K562 (cell line): ENCODE results near the gene LCLAT1. TPM values are rescaled to one million over a fixed set of nuclear protein-coding genes. Genes with fewer than 3 reads are reported as not detected.

Experiments
- ATAC-seq: fragments of 200-7000 bp; cut with Tn5 transposase; 3 replicates; pipeline ENCODE4 v1.9.1; 2020; ENCODE audit warnings: moderate library complexity
- BruUV-seq: library from RNA; stranded (reverse); fragments of 400-500 nt; replicated peaks from 2 replicates; lab custom pipeline; 2021; lab: Mats Ljungman, UMichigan
- CTCF ChIA-PET: fragments of 300-600 bp; formaldehyde crosslinking; extraction: SDS; loops from one replicate; lab custom pipeline; 2021; ENCODE audit warnings: low intra/inter-chr PET ratio; lab: Yijun Ruan, JAX
- POLR2A ChIA-PET: fragments of 300-600, 350-650 bp; sonication (Branson Sonifier 250); formaldehyde crosslinking; extraction: SDS; loops from one replicate; lab custom pipeline; 2021; ENCODE audit warnings: antibody characterized with exemption, inconsistent platforms; lab: Yijun Ruan, JAX
- DNase-seq, 4 experiments: peaks; one replicate each; pipeline versions ENCODE4 v3.0.0 to v3.0.0-alpha.2; 2011 to 2018; ENCODE audit warnings: low spot score in 3 of 4, mixed read lengths in 3 of 4; ENCODE audit errors: extremely low read depth in 1 of 4
- FAIRE-seq: peaks from 2 replicates; lab custom pipeline; 2011; peaks lifted over from hg19 to GRCh38; lab: Jason Lieb, UNC
- H2AFZ ChIP-seq: 2 replicates; pipeline ENCODE4 v1.6.0; 2011; ENCODE audit warnings: low read depth, low read length, control low read depth, inconsistent platforms
- H3K27ac ChIP-seq: fragments of 200-600 bp; 3 replicates; pipeline ENCODE4 v1.8.0; 2011; ENCODE audit warnings: low read depth, mild to moderate bottlenecking, control low read depth, inconsistent platforms, low read length, moderate library complexity, mixed read lengths; ENCODE audit errors: extremely low read depth
- H3K27me3 ChIP-seq, 2 experiments: fragments of 300-600 bp in 1 of 2; 2 replicates in 1 of 2; 3 replicates in 1 of 2; pipeline versions ENCODE4 v1.6.0 to v1.8.0; 2011; ENCODE audit warnings: inconsistent platforms in 2 of 2, low read length in 2 of 2, mild to moderate bottlenecking in 1 of 2, mixed read lengths in 1 of 2, moderate library complexity in 1 of 2; ENCODE audit not compliant: control insufficient read depth in 2 of 2, insufficient read depth in 2 of 2
- H3K36me3 ChIP-seq: fragments of 300-600 bp; 3 replicates; pipeline ENCODE4 v1.8.0; 2011; ENCODE audit warnings: mild to moderate bottlenecking, low read length, inconsistent platforms; ENCODE audit not compliant: control insufficient read depth, insufficient read depth
- H3K4me1 ChIP-seq, 2 experiments: fragments of 200-600 bp in 1 of 2; replicated peaks in 1 of 2; 2 replicates in 1 of 2; 3 replicates in 1 of 2; pipeline versions ENCODE4 v1.5.1 to v1.8.0; 2011; ENCODE audit warnings: inconsistent platforms in 2 of 2, low read length in 2 of 2, mild to moderate bottlenecking in 1 of 2, mixed read lengths in 1 of 2, moderate library complexity in 1 of 2; ENCODE audit not compliant: control insufficient read depth in 2 of 2, insufficient read depth in 2 of 2
- H3K4me2 ChIP-seq: 2 replicates; pipeline ENCODE4 v1.6.1; 2011; ENCODE audit warnings: low read length, control low read depth, inconsistent platforms, mixed read lengths; ENCODE audit not compliant: insufficient read depth
- H3K4me3 ChIP-seq: fragments of 200-600 bp; sonication (generic), shearing (Covaris generic); 2 replicates; pipeline ENCODE4 v1.5.1; 2016; ENCODE audit warnings: control low read depth, inconsistent platforms
- H3K79me2 ChIP-seq: fragments of 200-600 bp; 3 replicates; pipeline ENCODE4 v1.8.0; 2011; ENCODE audit warnings: low read length, inconsistent platforms; ENCODE audit not compliant: control insufficient read depth, insufficient read depth
- H3K9ac ChIP-seq, 2 experiments: 2 replicates each; pipeline versions ENCODE4 v1.6.0 to v1.6.1; 2011; ENCODE audit warnings: low read depth in 2 of 2, low read length in 2 of 2, control low read depth in 1 of 2, inconsistent platforms in 1 of 2, mild to moderate bottlenecking in 1 of 2, mixed read lengths in 1 of 2; ENCODE audit not compliant: insufficient read depth in 1 of 2
- H3K9me1 ChIP-seq: one replicate; pipeline ENCODE4 v1.6.0; 2011; ENCODE audit warnings: inconsistent platforms, mild to moderate bottlenecking, low read length, moderate library complexity; ENCODE audit not compliant: control insufficient read depth, insufficient read depth
- H3K9me3 ChIP-seq: replicated peaks from 2 replicates; pipeline ENCODE4 v1.5.1; 2011; ENCODE audit warnings: low read depth, low read length, inconsistent platforms; ENCODE audit not compliant: control insufficient read depth, insufficient read depth
- H4K20me1 ChIP-seq: replicated peaks from 2 replicates; pipeline ENCODE4 v1.6.1; 2011; ENCODE audit warnings: low read length, inconsistent platforms, mixed read lengths; ENCODE audit not compliant: control insufficient read depth, insufficient read depth
- ARID2 ChIP-seq: fragments of 450-650 bp; IDR thresholded peaks from 2 replicates; pipeline ENCODE4 v1.6.1; 2017; ENCODE audit warnings: antibody characterized with exemption, mild to moderate bottlenecking
- BHLHE40 ChIP-seq: IDR thresholded peaks from 2 replicates; pipeline ENCODE4 v1.6.1; 2011; ENCODE audit warnings: low read length, improper control_type of control experiment
- CHD1 ChIP-seq: fragments of 200-600 bp; sonication (generic); IDR thresholded peaks from one replicate; pipeline ENCODE4 v1.6.1; 2012; ENCODE audit warnings: mild to moderate bottlenecking, moderate library complexity, low read length, inconsistent platforms
- GABPA ChIP-seq: fragments of 200-800 bp; sonication (Bioruptor generic); conservative IDR thresholded peaks from 2 replicates; pipeline ENCODE4 v1.6.1; 2016; ENCODE audit warnings: low read depth, missing genetic modification characterization, missing compliant biosample characterization
- GABPB1 ChIP-seq: sonication (generic); formaldehyde crosslinking; IDR thresholded peaks from 2 replicates; pipeline ENCODE4 v1.8.0; 2022; ENCODE audit warnings: mild to moderate bottlenecking, missing genetic modification reagents
- NR2F6 ChIP-seq: fragments of 450-650 bp; formaldehyde crosslinking; IDR thresholded peaks from 2 replicates; pipeline ENCODE4 v1.4.0; 2020; ENCODE audit warnings: mild to moderate bottlenecking
- PHF21A ChIP-seq: fragments of 450-650 bp; IDR thresholded peaks from 2 replicates; pipeline ENCODE4 v1.6.1; 2017; ENCODE audit warnings: low read depth, borderline replicate concordance
- RREB1 ChIP-seq: fragments of 250-450 bp; sonication (Bioruptor Pico); IDR thresholded peaks from 2 replicates; pipeline ENCODE4 v1.4.0; 2020
- SMARCA4 ChIP-seq: fragments of 450-650 bp; IDR thresholded peaks from 2 replicates; pipeline ENCODE4 v1.6.1; 2016
- SRSF7 ChIP-seq: fragments of 200-400 bp; formaldehyde crosslinking; optimal IDR thresholded peaks from 2 replicates; pipeline ENCODE3; 2017; ENCODE audit warnings: mild to moderate bottlenecking, low read depth, low read length
- TAL1 ChIP-seq: fragments of 450-650 bp; IDR thresholded peaks from 2 replicates; pipeline ENCODE4 v1.6.1; 2016; ENCODE audit warnings: mild to moderate bottlenecking
- U2AF2 ChIP-seq: fragments of 200-400 bp; formaldehyde crosslinking; optimal IDR thresholded peaks from 2 replicates; pipeline ENCODE3; 2017; ENCODE audit warnings: low read depth, mild to moderate bottlenecking, low read length
- XRCC3 ChIP-seq: fragments of 450-650 bp; IDR thresholded peaks from 2 replicates; pipeline ENCODE4 v1.6.1; 2017; ENCODE audit warnings: mild to moderate bottlenecking, moderate library complexity
- ZFX ChIP-seq: sonication (generic); formaldehyde crosslinking; IDR thresholded peaks from 2 replicates; pipeline ENCODE4 v1.8.0; 2022; ENCODE audit warnings: mild to moderate bottlenecking, missing genetic modification reagents, moderate library complexity
- ZNF232 ChIP-seq: sonication (generic); formaldehyde crosslinking; IDR thresholded peaks from 2 replicates; pipeline ENCODE4 v1.8.0; 2022; ENCODE audit warnings: mild to moderate bottlenecking, missing genetic modification reagents
- ZNF507 ChIP-seq: conservative IDR thresholded peaks from 2 replicates; pipeline ENCODE4 v1.6.1; 2017; ENCODE audit warnings: missing genetic modification characterization, missing compliant biosample characterization
- WGBS: fragments of 100-300 bp; shearing (Covaris generic); methylation state at CpG from one replicate; pipeline ENCODE4 v1.1.6; 2016; ENCODE audit warnings: low coverage, mixed read lengths; ENCODE audit not compliant: insufficient coverage; ENCODE audit errors: missing lambda C conversion rate; 5-methylcytosine and 5-hydroxymethylcytosine counted together
- in situ Hi-C: fragments of 300-500 bp; cut with MboI; formaldehyde crosslinking; loops from 4 replicates; pipeline ENCODE4 v1.15.0; 2018; ENCODE audit warnings: inconsistent platforms, mixed read lengths
- intact Hi-C: fragments of 100-400 bp; cut with micrococcal nuclease; formaldehyde crosslinking; loops from 2 replicates; pipeline ENCODE4 v1.14.2; 2022
- polyA plus RNA-seq, 8 experiments: library from polyadenylated mRNA; depleted of rRNA in 4 of 8; stranded (reverse) in 5 of 8; unstranded in 3 of 8; fragments of >200 nt; fragmentation: Nextera tagmentation in 2 of 8; fragmentation: Illumina TruSeq in 1 of 8; extraction: Ambion mirVana in 2 of 8; extraction: Trizol in 1 of 8; gene quantifications; 2 replicates each; pipeline versions ENCODE4 v1.2.1 to v1.2.3, GENCODE V29; 2011 to 2014; ENCODE audit warnings: inconsistent platforms in 1 of 8, missing spikeins in 1 of 8
- total RNA-seq, 7 experiments: library from RNA; depleted of rRNA in 6 of 7; stranded (reverse); fragments of >200 nt in 6 of 7; fragmentation: Illumina TruSeq in 2 of 7; extraction: Trizol in 2 of 7; gene quantifications; 2 replicates each; pipeline versions ENCODE4 v1.2.1 to v1.2.3, GENCODE V29; 2011 to 2021; ENCODE audit warnings: low replicate concordance in 1 of 7
- TF ChIP-seq, protein P1 (sequence below), 2 experiments: IDR thresholded peaks in 1 of 2; conservative IDR thresholded peaks in 1 of 2; 2 replicates each; pipeline ENCODE4 v1.6.1; 2016; ENCODE audit warnings: low read depth in 2 of 2, mild to moderate bottlenecking in 1 of 2, missing compliant biosample characterization in 1 of 2, missing genetic modification characterization in 1 of 2, moderate library complexity in 1 of 2

LCLAT1 gene
- total and polyA plus RNA-seq, 9 of the 15 experiments (the other 6 are each of a cell fraction or from before 2014, with no cell fraction given), result 8.9 to 63.3 (median 25.4) TPM

DNA sequence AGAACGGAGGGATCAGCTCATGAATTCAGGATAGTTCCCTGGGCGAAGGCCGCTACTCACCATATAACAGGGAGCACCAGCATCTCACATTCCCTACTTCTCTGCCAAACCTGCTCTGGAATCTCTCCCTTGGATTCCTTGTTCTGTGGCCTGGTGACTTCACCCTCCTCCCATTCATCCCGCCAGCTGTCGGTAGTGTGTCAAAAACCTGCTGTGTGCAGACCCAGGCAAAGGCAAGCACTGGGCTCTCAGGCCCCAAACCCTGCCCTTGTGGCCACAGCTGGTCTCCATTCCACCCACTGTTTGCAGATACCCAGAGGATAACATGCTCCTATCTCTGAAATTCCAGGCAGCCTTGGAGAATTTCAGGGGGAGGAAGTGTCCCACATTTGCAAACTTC, 208.6 kb downstream of the LCLAT1 start:
- Histone ChIP-seq H3K9me3 (no peaks in the 10 kb centered on the region), H3K27me3 (peaks cover 6 to 26% of the 10 kb centered on the region in 2 experiments; a peak in 4 of 5 replicates), H3K4me1 (peaks cover 0 to 14% of the 10 kb centered on the region in 2 experiments; a peak in 2 of 5 replicates), H3K4me3 (no peak overlapping the region), H3K79me2 (no peaks in the 10 kb centered on the region), H3K36me3 (no peaks in the 10 kb centered on the region), H3K4me2 (no peak overlapping the region), H3K9me1 (no peaks in the 10 kb centered on the region), H4K20me1 (no peaks in the 10 kb centered on the region), H2AFZ (no peak overlapping the region), H3K27ac (no peak overlapping the region), H3K9ac (no peak overlapping the region)
- peak; percentile 46; the same call in 2 of the 3 replicates for ATAC-seq
- FAIRE-seq, result no peak
- 33% methylated on average over 5 of the region's 5 CpGs for WGBS
- ChIA-PET CTCF (no interaction called here), POLR2A (interaction anchor here (1.0 to 1.3 kb wide), 2 partner anchors 10 kb away, joined by 3 to 4 read pairs; no protein-coding TSS in a partner anchor)
- in situ Hi-C loops, result no loop called here
- intact Hi-C loops, result no loop called here
- DNase-seq, result no peak
- BruUV-seq, result no TSS peak
- TF ChIP-seq PHF21A (no peak), BHLHE40 (no peak), ZFX (CRISPR knock-in tag) (no peak), ARID2 (no peak), ZNF507 (tag) (no peak), SRSF7 (no peak), CHD1 (no peak), SMARCA4 (no peak), U2AF2 (no peak), NR2F6 (CRISPR knock-in tag) (no peak), ZNF232 (no peak), XRCC3 (no peak), GABPB1 (no peak), GABPA (no peak), RREB1 (CRISPR knock-in tag) (no peak), TAL1 (no peak)
- TF ChIP-seq, protein P1, sequence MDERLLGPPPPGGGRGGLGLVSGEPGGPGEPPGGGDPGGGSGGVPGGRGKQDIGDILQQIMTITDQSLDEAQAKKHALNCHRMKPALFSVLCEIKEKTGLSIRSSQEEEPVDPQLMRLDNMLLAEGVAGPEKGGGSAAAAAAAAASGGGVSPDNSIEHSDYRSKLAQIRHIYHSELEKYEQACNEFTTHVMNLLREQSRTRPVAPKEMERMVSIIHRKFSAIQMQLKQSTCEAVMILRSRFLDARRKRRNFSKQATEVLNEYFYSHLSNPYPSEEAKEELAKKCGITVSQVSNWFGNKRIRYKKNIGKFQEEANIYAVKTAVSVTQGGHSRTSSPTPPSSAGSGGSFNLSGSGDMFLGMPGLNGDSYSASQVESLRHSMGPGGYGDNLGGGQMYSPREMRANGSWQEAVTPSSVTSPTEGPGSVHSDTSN (CRISPR knock-in tag; IDR thresholded peaks at IDR 0.05; ENCODE audit: low read depth), result no peak
- TF ChIP-seq, protein P1 (tag; conservative IDR thresholded peaks at IDR 0.05; ENCODE audit: low read depth), result no peak
